A549 (cell line): Measurements from ENCODE around the gene PTGR2. TPM values are rescaled to one million over a fixed set of nuclear protein-coding genes. Genes with fewer than 3 reads are reported as not detected.

Source experiments
- ATAC-seq, 2 experiments: fragments of 200-7000 bp in 1 of 2; fragments of >200 bp in 1 of 2; cut with Nextera tagmentation in 1 of 2; cut with Tn5 transposase in 1 of 2; 3 replicates each; pipeline versions ENCODE4 v1.8.0 to v1.9.1; 2018 to 2020; ENCODE audit warnings: mild to moderate bottlenecking in 1 of 2, moderate library complexity in 1 of 2
- CTCF ChIA-PET: fragments of 300-600 bp; sonication (Branson Sonifier 250); formaldehyde crosslinking; extraction: SDS; loops from one replicate; lab custom pipeline; 2021; ENCODE audit warnings: antibody characterized with exemption, inconsistent platforms; lab: Yijun Ruan, JAX
- POLR2A ChIA-PET: fragments of 350-600 bp; formaldehyde crosslinking; extraction: SDS; loops from one replicate; lab custom pipeline; 2021; ENCODE audit warnings: antibody characterized with exemption, inconsistent platforms; lab: Yijun Ruan, JAX
- DNase-seq, 2 experiments: peaks; one replicate each; pipeline versions ENCODE4 v3.0.0 to v3.0.0-alpha.2; 2011 to 2016; ENCODE audit warnings: low read depth in 1 of 2, low spot score in 1 of 2
- FAIRE-seq: peaks from 2 replicates; lab custom pipeline; 2011; peaks lifted over from hg19 to GRCh38; lab: Jason Lieb, UNC
- H3K27ac ChIP-seq, 2 experiments: fragments of >200 bp; sonication (Bioruptor Twin); formaldehyde crosslinking; 3 replicates each; pipeline ENCODE4 v1.5.1; 2016 to 2017
- H3K4me1 ChIP-seq: fragments of >200 bp; sonication (Bioruptor Twin); formaldehyde crosslinking; 3 replicates; pipeline ENCODE4 v1.6.1; 2016
- H3K4me2 ChIP-seq: fragments of >200 bp; sonication (Bioruptor Twin); formaldehyde crosslinking; 3 replicates; pipeline ENCODE4 v1.6.1; 2016
- H3K4me3 ChIP-seq: fragments of >200 bp; sonication (Bioruptor Twin); formaldehyde crosslinking; 3 replicates; pipeline ENCODE4 v1.5.1; 2016
- H3K9me3 ChIP-seq: fragments of >200 bp; sonication (Bioruptor Twin); formaldehyde crosslinking; 3 replicates; pipeline ENCODE4 v1.6.1; 2016
- CEBPB ChIP-seq, 2 experiments: fragments of >200 bp in 1 of 2; sonication (Bioruptor Twin) in 1 of 2; formaldehyde crosslinking in 1 of 2; IDR thresholded peaks; 2 replicates each; pipeline ENCODE4 v1.6.1; 2012 to 2016
- CHD2 ChIP-seq: fragments of 150-350 bp; IDR thresholded peaks from 2 replicates; pipeline ENCODE4 v1.6.1; 2014; ENCODE audit warnings: low read length; ENCODE audit not compliant: partially characterized antibody
- CTCF ChIP-seq: fragments of >200 bp; sonication (Bioruptor Twin); formaldehyde crosslinking; IDR thresholded peaks from 3 replicates; pipeline ENCODE4 v1.5.1; 2016
- EP300 ChIP-seq, 2 experiments: fragments of >200 bp; sonication (Bioruptor Twin); formaldehyde crosslinking; IDR thresholded peaks; 2 replicates in 1 of 2; 3 replicates in 1 of 2; pipeline ENCODE4 v1.6.1; 2016 to 2017
- ESRRA ChIP-seq: fragments of 150-350 bp; IDR thresholded peaks from 2 replicates; pipeline ENCODE4 v1.6.1; 2014; ENCODE audit warnings: mild to moderate bottlenecking, low read length, borderline replicate concordance
- FOSB ChIP-seq: fragments of 250-450 bp; sonication (Bioruptor Pico); IDR thresholded peaks from 2 replicates; pipeline ENCODE4 v1.5.0; 2020; ENCODE audit warnings: mild to moderate bottlenecking, moderate library complexity
- FOSL2 ChIP-seq, 2 experiments: fragments of 450-650 bp in 1 of 2; fragments of >200 bp in 1 of 2; sonication (Bioruptor Twin) in 1 of 2; formaldehyde crosslinking; IDR thresholded peaks; 2 replicates each; pipeline versions ENCODE4 v1.5.0 to v1.6.1; 2016 to 2020; ENCODE audit warnings: mild to moderate bottlenecking in 1 of 2, moderate library complexity in 1 of 2
- GATA3 ChIP-seq: IDR thresholded peaks from 2 replicates; pipeline ENCODE4 v1.6.1; 2012; ENCODE audit warnings: borderline replicate concordance
- HDAC2 ChIP-seq: fragments of 200-600 bp; sonication (generic); IDR thresholded peaks from 2 replicates; pipeline ENCODE4 v1.6.1; 2016
- HES2 ChIP-seq: fragments of >200 bp; sonication (Bioruptor Twin); formaldehyde crosslinking; IDR thresholded peaks from 2 replicates; pipeline ENCODE4 v1.6.1; 2016
- HMGXB4 ChIP-seq: fragments of 250-450 bp; sonication (Bioruptor Pico); IDR thresholded peaks from 2 replicates; pipeline ENCODE4 v1.5.0; 2021; ENCODE audit warnings: mild to moderate bottlenecking, moderate library complexity, borderline replicate concordance
- HOXB5 ChIP-seq: fragments of 250-450 bp; sonication (Bioruptor Pico); IDR thresholded peaks from 2 replicates; pipeline ENCODE4 v1.5.0; 2020; ENCODE audit warnings: mild to moderate bottlenecking, moderate library complexity
- JUN ChIP-seq, 2 experiments: fragments of >200 bp; sonication (Bioruptor Twin); formaldehyde crosslinking; IDR thresholded peaks; 2 replicates in 1 of 2; 3 replicates in 1 of 2; pipeline ENCODE4 v1.6.1; 2016 to 2017
- KDM1A ChIP-seq: fragments of 200-600 bp; sonication (generic); IDR thresholded peaks from 2 replicates; pipeline ENCODE4 v1.6.1; 2016; ENCODE audit warnings: low read depth, mild to moderate bottlenecking
- MAFK ChIP-seq: fragments of 450-650 bp; IDR thresholded peaks from 2 replicates; pipeline ENCODE4 v1.6.1; 2014; ENCODE audit not compliant: partially characterized antibody
- MYC ChIP-seq: IDR thresholded peaks from 2 replicates; pipeline ENCODE4 v1.6.1; 2012; ENCODE audit warnings: mild to moderate bottlenecking, inconsistent platforms, low read length, improper control_type of control experiment, borderline replicate concordance
- PBX3 ChIP-seq: IDR thresholded peaks from 2 replicates; pipeline ENCODE4 v1.6.1; 2012
- PHF8 ChIP-seq: fragments of 200-600 bp; sonication (generic); IDR thresholded peaks from 2 replicates; pipeline ENCODE4 v1.6.1; 2016; ENCODE audit warnings: low read depth, mild to moderate bottlenecking, antibody characterized with exemption, moderate library complexity, borderline replicate concordance
- RARB ChIP-seq: fragments of 250-450 bp; sonication (Bioruptor Pico); IDR thresholded peaks from 2 replicates; pipeline ENCODE4 v1.8.0; 2021; ENCODE audit warnings: mild to moderate bottlenecking, moderate library complexity
- REST ChIP-seq: fragments of 200-600 bp; sonication (generic); IDR thresholded peaks from 2 replicates; pipeline ENCODE4 v1.6.1; 2016; ENCODE audit warnings: antibody characterized with exemption, mild to moderate bottlenecking, moderate library complexity
- TP53 ChIP-seq: fragments of 250-450 bp; sonication (Bioruptor Pico); IDR thresholded peaks from 2 replicates; pipeline ENCODE4 v1.5.0; 2021; ENCODE audit warnings: mild to moderate bottlenecking, moderate library complexity
- USF2 ChIP-seq: fragments of 450-650 bp; IDR thresholded peaks from 2 replicates; pipeline ENCODE4 v1.6.1; 2014; ENCODE audit warnings: antibody characterized with exemption
- ZC3H11A ChIP-seq: fragments of 450-650 bp; IDR thresholded peaks from 2 replicates; pipeline ENCODE4 v1.6.1; 2014; ENCODE audit warnings: antibody characterized with exemption, mild to moderate bottlenecking
- ZFP36 ChIP-seq: fragments of 450-650 bp; IDR thresholded peaks from 2 replicates; pipeline ENCODE4 v1.6.1; 2014; ENCODE audit warnings: borderline replicate concordance; ENCODE audit not compliant: partially characterized antibody
- ZSCAN20 ChIP-seq: fragments of 250-450 bp; sonication (Bioruptor Pico); IDR thresholded peaks from 2 replicates; pipeline ENCODE4 v1.8.0; 2022; ENCODE audit warnings: mild to moderate bottlenecking, moderate library complexity
- WGBS: methylation state at CpG from one replicate; pipeline ENCODE4 v1.1.6; 2017; ENCODE audit errors: missing lambda C conversion rate; 5-methylcytosine and 5-hydroxymethylcytosine counted together
- polyA plus RNA-seq, 4 experiments: library from polyadenylated mRNA; depleted of rRNA in 3 of 4; stranded (reverse); fragments of >200 nt; fragmentation: RNase III in 1 of 4; extraction: RNeasy Plus Mini Kit Qiagen cat#74134 plus additional on column Dnase treatment in 1 of 4; gene quantifications; 2 replicates in 3 of 4; 3 replicates in 1 of 4; pipeline ENCODE4 v1.2.3, GENCODE V29; 2011 to 2017

Gene PTGR2
- polyA plus RNA-seq, 2 of the 4 experiments (the other 2 are of a cell fraction), result 13.5 to 30.5 TPM

GRCh38 chr14:73888460-73888725 lies 36.8 kb downstream of the PTGR2 start:
- FAIRE-seq (no peak), ATAC-seq (no peak), DNase-seq (no peak)
- Histone ChIP-seq H3K27ac (peak overlapping the region in 1 of 2 experiments; percentile 96; a peak in 1 of 6 replicates), H3K4me3 (peak overlapping the region; percentile 73), H3K4me1 (peaks cover 20% of the 10 kb centered on the region), H3K4me2 (peak overlapping the region; percentile 80), H3K9me3 (no peaks in the 10 kb centered on the region)
- POLR2A ChIA-PET, result no interaction called here
- CTCF ChIA-PET, result interaction anchor here (1.4 to 1.7 kb wide), 2 partner anchors 41 to 160 kb away, joined by 3 to 4 read pairs; no protein-coding TSS in a partner anchor
- 31% methylated on average over 3 of the region's 3 CpGs for WGBS
- no peak for TF ChIP-seq MAFK
- TF ChIP-seq CEBPB (IDR thresholded peaks at IDR 0.05), result no peak
- no peak for TF ChIP-seq TP53 (CRISPR knock-in tag)
- TF ChIP-seq ZSCAN20 (CRISPR knock-in tag), result no peak
- TF ChIP-seq RARB (CRISPR knock-in tag), result no peak
- TF ChIP-seq HMGXB4 (CRISPR knock-in tag), result no peak
- no peak for TF ChIP-seq PHF8
- TF ChIP-seq CHD2, result no peak
- TF ChIP-seq HOXB5 (CRISPR knock-in tag), result no peak
- TF ChIP-seq FOSB (CRISPR knock-in tag), result no peak
- no peak for TF ChIP-seq ESRRA
- TF ChIP-seq USF2, result no peak
- no peak for TF ChIP-seq MYC
- TF ChIP-seq ZFP36, result no peak
- no peak for TF ChIP-seq HES2
- no peak for TF ChIP-seq PBX3
- no peak for TF ChIP-seq EP300 (IDR thresholded peaks at IDR 0.05)
- TF ChIP-seq GATA3, result no peak
- TF ChIP-seq KDM1A, result no peak
- TF ChIP-seq HDAC2, result no peak
- TF ChIP-seq, all 56 proteins: peak for 0

- H3K4me3 ChIP-seq, result no peak overlapping the region
- no peak overlapping the region for H3K27ac ChIP-seq
- POLR2A ChIA-PET, result no interaction called here
- peak overlapping the region; percentile 80 for H3K4me2 ChIP-seq
- ATAC-seq (no peak), DNase-seq (no peak), FAIRE-seq (no peak)
- H3K9me3 ChIP-seq, result no peaks in the 10 kb centered on the region
- H3K4me1 ChIP-seq, result peaks cover 20% of the 10 kb centered on the region
- CTCF ChIA-PET, result interaction anchor here (1.7 kb wide), 1 partner anchor 160 kb away, joined by 4 read pairs; no protein-coding TSS in a partner anchor
- WGBS, result 98% methylated on average over 2 of the region's 2 CpGs
- TF ChIP-seq ZFP36, result no peak
- no peak for TF ChIP-seq REST
- TF ChIP-seq CTCF, result no peak
- TF ChIP-seq JUN (IDR thresholded peaks at IDR 0.05), result no peak
- no peak for TF ChIP-seq FOSL2 (IDR thresholded peaks at IDR 0.05)
- no peak for TF ChIP-seq FOSL2 (CRISPR knock-in tag; IDR thresholded peaks at IDR 0.05)
- no peak for TF ChIP-seq PBX3
- TF ChIP-seq ZC3H11A, result no peak
- no peak for TF ChIP-seq RARB (CRISPR knock-in tag)
- TF ChIP-seq KDM1A, result no peak
- no peak for TF ChIP-seq MYC
- TF ChIP-seq HOXB5 (CRISPR knock-in tag), result no peak
- no peak for TF ChIP-seq EP300 (IDR thresholded peaks at IDR 0.05)
These were observed 37.3 kb downstream of the PTGR2 start for GRCh38 chr14:73888971-73889370.
